ACHN (cell line): ENCODE measurements around the gene G6PC3.
A peak's percentile ranks its signal among the peaks of the same experiment; 100 is the strongest.
"Not testable (repeated sequence)": the region's sequence is repeated elsewhere in the genome, so short reads cannot be mapped to it uniquely, and the experiment has no call there.

ENCODE experiments used
- DNase-seq: peaks from one replicate; pipeline ENCODE4 v3.0.0-alpha.2; 2015
- in situ Hi-C: cut with HindIII; loops from 2 replicates; pipeline ENCODE4 v1.10.0; 2017; ENCODE audit warnings: low sequenced_read_pairs, low pct_ligation_motif_present, low pct_unique_long_range_greater_than_20kb

The G6PC3 gene

GRCh38 chr17:44070455-44071197, at the start of gene G6PC3:
TSS of gene G6PC3 (plus strand) at chr17:44070735. CDS start at chr17:44070966, 231 bp downstream.
- in situ Hi-C loops = no loop called here

GRCh38 chr17:44021227-44021626, 49.3 kb upstream of the G6PC3 start:
- in situ Hi-C loops = not testable (repeated sequence)

More at GRCh38 chr17:44070455-44071197, at the start of gene G6PC3:
- peak; percentile 99 for DNase-seq

GRCh38 chr17:44022246-44022645, 48.3 kb upstream of the G6PC3 start:
- in situ Hi-C loops = no loop called here

More at GRCh38 chr17:44021227-44021626, 49.3 kb upstream of the G6PC3 start:
- not testable (repeated sequence) for DNase-seq

GRCh38 chr17:44023545-44024270, 46.8 kb upstream of the G6PC3 start:
- in situ Hi-C loops = no loop called here
- DNase-seq = no peak

More at GRCh38 chr17:44022246-44022645, 48.3 kb upstream of the G6PC3 start:
- DNase-seq = no peak

GRCh38 chr17:44024271-44024663, 46.3 kb upstream of the G6PC3 start:
- in situ Hi-C loops = no loop called here
- no peak for DNase-seq

- in situ Hi-C loops = no loop called here
- no peak for DNase-seq
These were observed 45.7 kb upstream of the G6PC3 start for GRCh38 chr17:44024853-44025252.

GRCh38 chr17:44029736-44030135, 40.8 kb upstream of the G6PC3 start:
- in situ Hi-C loops = no loop called here
- no peak for DNase-seq

GRCh38 chr17:44030482-44030881, 40.1 kb upstream of the G6PC3 start:
- in situ Hi-C loops = no loop called here
- DNase-seq = no peak

GRCh38 chr17:44033861-44034408, 36.6 kb upstream of the G6PC3 start:
- DNase-seq = peak; percentile 39
- in situ Hi-C loops = no loop called here

GRCh38 chr17:44034688-44035087, 35.8 kb upstream of the G6PC3 start:
- DNase-seq, in situ Hi-C loops: not testable (repeated sequence)

- in situ Hi-C loops = no loop called here
- no peak for DNase-seq
These were observed 33.1 kb upstream of the G6PC3 start for GRCh38 chr17:44037471-44037870.

GRCh38 chr17:44038604-44039011, 31.9 kb upstream of the G6PC3 start:
- in situ Hi-C loops = no loop called here
- DNase-seq = no peak

- in situ Hi-C loops = no loop called here
- DNase-seq = no peak
These were observed 30.5 kb upstream of the G6PC3 start for GRCh38 chr17:44039829-44040635.

- in situ Hi-C loops = no loop called here
- no peak for DNase-seq
These were observed 27.3 kb upstream of the G6PC3 start for GRCh38 chr17:44043272-44043696.

- in situ Hi-C loops = no loop called here
These were observed 26.5 kb upstream of the G6PC3 start for GRCh38 chr17:44044071-44044470.

GRCh38 chr17:44045486-44045885, 25.0 kb upstream of the G6PC3 start:
- in situ Hi-C loops = no loop called here
- DNase-seq = no peak

More at GRCh38 chr17:44044071-44044470, 26.5 kb upstream of the G6PC3 start:
- no peak for DNase-seq

GRCh38 chr17:44046893-44047292, 23.6 kb upstream of the G6PC3 start:
- in situ Hi-C loops, DNase-seq: not testable (repeated sequence)

GRCh38 chr17:44049294-44050060, 21.1 kb upstream of the G6PC3 start:
- no peak for DNase-seq
- in situ Hi-C loops = no loop called here
